Hepatocyte (in vitro differentiated cells): Measurements from ENCODE around the gene TGM4. TPM values are rescaled to one million over a fixed set of nuclear protein-coding genes. Genes with fewer than 3 reads are reported as not detected.

Experiments
- DNase-seq: peaks from one replicate; pipeline ENCODE4 v3.0.0-alpha.2; 2016; ENCODE audit warnings: low spot score
- H2AFZ ChIP-seq: fragments of 200-600 bp; sonication (generic); 2 replicates; pipeline ENCODE4 v1.6.0; 2016; ENCODE audit warnings: antibody characterized with exemption, mild to moderate bottlenecking
- H3K27ac ChIP-seq: fragments of 200-600 bp; sonication (generic); 2 replicates; pipeline ENCODE4 v1.5.1; 2016; ENCODE audit warnings: mild to moderate bottlenecking
- H3K27me3 ChIP-seq: fragments of 200-600 bp; sonication (generic); 2 replicates; pipeline ENCODE4 v1.6.1; 2016
- H3K36me3 ChIP-seq: fragments of 200-600 bp; sonication (generic); replicated peaks from 2 replicates; pipeline ENCODE4 v1.5.1; 2016; ENCODE audit warnings: low read depth; ENCODE audit not compliant: insufficient read depth
- H3K4me1 ChIP-seq: fragments of 200-600 bp; sonication (generic); 2 replicates; pipeline ENCODE4 v1.5.1; 2016; ENCODE audit warnings: mild to moderate bottlenecking, moderate library complexity; ENCODE audit not compliant: insufficient read depth
- H3K4me2 ChIP-seq: fragments of 200-600 bp; sonication (generic); 2 replicates; pipeline ENCODE4 v1.6.0; 2016
- H3K4me3 ChIP-seq: fragments of 200-600 bp; sonication (generic); 2 replicates; pipeline ENCODE4 v1.5.1; 2016; ENCODE audit warnings: mild to moderate bottlenecking
- H3K79me2 ChIP-seq: fragments of 200-600 bp; sonication (generic); 2 replicates; pipeline ENCODE4 v1.6.0; 2017; ENCODE audit warnings: mild to moderate bottlenecking
- H3K9me2 ChIP-seq: fragments of 200-600 bp; sonication (generic); replicated peaks from 2 replicates; pipeline ENCODE4 v1.6.0; 2017; ENCODE audit warnings: mild to moderate bottlenecking; ENCODE audit not compliant: insufficient read depth
- H3K9me3 ChIP-seq: fragments of 200-600 bp; sonication (generic); 2 replicates; pipeline ENCODE4 v1.5.1; 2016; ENCODE audit warnings: low read depth, mild to moderate bottlenecking
- H4K20me1 ChIP-seq: fragments of 200-600 bp; sonication (generic); 2 replicates; pipeline ENCODE4 v1.6.0; 2016; ENCODE audit warnings: mild to moderate bottlenecking; ENCODE audit not compliant: insufficient read depth, poor library complexity, severe bottlenecking
- CTCF ChIP-seq: fragments of 200-600 bp; sonication (generic); IDR thresholded peaks from 2 replicates; pipeline ENCODE4 v1.5.1; 2016; ENCODE audit warnings: antibody characterized with exemption, mild to moderate bottlenecking; ENCODE audit not compliant: poor library complexity
- EZH2 ChIP-seq: fragments of 200-600 bp; sonication (generic); IDR thresholded peaks from 2 replicates; pipeline ENCODE4 v1.6.1; 2016; ENCODE audit warnings: antibody characterized with exemption, mild to moderate bottlenecking, borderline replicate concordance
- EZH2phosphoT487 ChIP-seq: fragments of 200-600 bp; sonication (generic); IDR thresholded peaks from one replicate; pipeline ENCODE4 v1.6.1; 2018; ENCODE audit warnings: antibody characterized with exemption, mild to moderate bottlenecking, low read depth, moderate library complexity; ENCODE audit not compliant: unreplicated experiment, severe bottlenecking
- WGBS: methylation state at CpG from one replicate; pipeline ENCODE4 v1.1.6; 2016; ENCODE audit warnings: low lambda C conversion rate; ENCODE audit errors: missing lambda C conversion rate; 5-methylcytosine and 5-hydroxymethylcytosine counted together
- polyA plus RNA-seq: library from polyadenylated mRNA; unstranded; fragments of >200 nt; fragmentation: Nextera tagmentation; extraction: Ambion mirVana; gene quantifications from 2 replicates; pipeline ENCODE4 v1.2.1, GENCODE V29; 2016
- total RNA-seq: library from RNA; depleted of rRNA; stranded (reverse); fragments of >200 nt; gene quantifications from 2 replicates; pipeline ENCODE4 v1.2.3, GENCODE V29; 2014

TGM4 gene
- total and polyA plus RNA-seq, 2 experiments from 2014 or later: 0.43 TPM; not detected in 1

GRCh38 chr3:44875596-44875995, 1.2 kb downstream of the TGM4 start:
- Histone ChIP-seq H3K9me2 (no peaks in the 10 kb centered on the region), H3K4me2 (no peak overlapping the region), H3K27me3 (no peaks in the 10 kb centered on the region), H3K79me2 (no peaks in the 10 kb centered on the region), H3K4me3 (no peak overlapping the region), H3K36me3 (no peaks in the 10 kb centered on the region), H3K4me1 (no peaks in the 10 kb centered on the region), H4K20me1 (no peaks in the 10 kb centered on the region), H3K27ac (no peak overlapping the region), H2AFZ (no peak overlapping the region), H3K9me3 (no peaks in the 10 kb centered on the region)
- WGBS: 92% methylated on average over 3 of the region's 3 CpGs
- no peak for DNase-seq
- TF ChIP-seq EZH2phosphoT487 (no peak), EZH2 (no peak), CTCF (no peak)

DNA sequence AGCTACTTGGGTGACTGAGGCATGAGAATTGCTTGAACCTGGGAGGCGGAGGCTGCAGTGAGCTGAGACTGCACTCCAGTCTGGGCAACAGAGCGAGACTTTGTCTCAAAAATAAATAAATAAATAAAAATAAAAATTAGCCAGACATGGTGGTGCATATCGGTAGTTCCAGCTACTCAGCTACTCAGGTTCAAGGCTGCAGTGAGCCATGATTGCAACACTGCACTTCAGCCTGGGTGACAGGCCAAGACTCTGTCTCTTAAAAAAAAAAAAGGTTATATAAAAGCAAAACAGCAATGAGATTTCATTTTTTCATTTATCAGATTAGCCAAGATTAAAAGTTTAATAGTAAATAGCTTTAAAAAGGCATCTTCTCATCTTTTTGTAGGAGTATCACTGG, 2.9 kb downstream of the TGM4 start:
- H3K4me2 ChIP-seq: no peak overlapping the region
- H3K9me2 ChIP-seq: no peaks in the 10 kb centered on the region
- no peaks in the 10 kb centered on the region for H3K9me3 ChIP-seq
- no peak for DNase-seq
- H4K20me1 ChIP-seq: no peaks in the 10 kb centered on the region
- H3K36me3 ChIP-seq: no peaks in the 10 kb centered on the region
- H3K4me1 ChIP-seq: no peaks in the 10 kb centered on the region
- no peaks in the 10 kb centered on the region for H3K79me2 ChIP-seq
- H3K4me3 ChIP-seq: no peak overlapping the region
- no peak overlapping the region for H3K27ac ChIP-seq
- H2AFZ ChIP-seq: no peak overlapping the region
- TF ChIP-seq EZH2phosphoT487 (no peak), EZH2 (no peak), CTCF (no peak)
- 85% methylated on average over 3 of the region's 3 CpGs for WGBS
- H3K27me3 ChIP-seq: no peaks in the 10 kb centered on the region

DNA sequence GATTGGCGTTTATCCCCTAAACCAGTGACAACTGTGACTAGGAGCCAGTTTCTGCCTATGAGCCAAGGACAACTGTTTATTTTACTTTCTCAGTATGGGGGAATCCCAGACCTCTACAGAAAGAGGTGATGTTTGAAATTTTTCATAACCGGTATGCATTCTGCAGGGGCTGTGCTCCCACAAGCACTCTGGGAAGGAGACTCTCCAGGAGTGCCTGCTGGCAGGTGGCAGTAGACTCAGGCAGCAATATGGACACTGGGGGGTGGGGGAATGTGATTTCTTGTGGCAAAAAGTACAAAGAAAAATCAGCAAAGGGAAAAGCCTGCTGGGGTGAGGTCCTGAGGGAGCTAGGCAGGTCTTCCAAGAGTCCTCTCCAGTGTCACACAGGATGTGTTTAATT, 5.9 kb downstream of the TGM4 start:
- H3K4me2 ChIP-seq: no peak overlapping the region

More for the DNA sequence above, 5.9 kb downstream of the TGM4 start:
- Histone ChIP-seq H2AFZ (no peak overlapping the region), H3K4me3 (no peak overlapping the region), H3K27me3 (no peaks in the 10 kb centered on the region), H3K9me2 (no peaks in the 10 kb centered on the region), H3K27ac (no peak overlapping the region), H3K36me3 (no peaks in the 10 kb centered on the region), H3K9me3 (no peaks in the 10 kb centered on the region), H3K4me1 (no peaks in the 10 kb centered on the region), H3K79me2 (no peaks in the 10 kb centered on the region), H4K20me1 (no peaks in the 10 kb centered on the region)
- WGBS: 81% methylated on average over 2 of the region's 2 CpGs
- no peak for DNase-seq
- TF ChIP-seq EZH2 (no peak), EZH2phosphoT487 (no peak), CTCF (no peak)
